CD14-positive monocyte (primary cell): Measurements from ENCODE around the gene CRYBG3. TPM values are rescaled to one million over a fixed set of nuclear protein-coding genes. Genes with fewer than 3 reads are reported as not detected.

ENCODE experiments used
- DNase-seq, 3 donors: peaks; one replicate each; pipeline ENCODE4 v3.0.0-alpha.2; 2011 to 2022
- H2AFZ ChIP-seq: 2 replicates; pipeline ENCODE4 v1.6.0; 2012; ENCODE audit warnings: mild to moderate bottlenecking, low read depth, low read length, inconsistent platforms; ENCODE audit not compliant: insufficient read depth, poor library complexity, severe bottlenecking
- H3K27ac ChIP-seq, 2 donors: 1 replicate in 1 of 2; 2 replicates in 1 of 2; pipeline ENCODE4 v1.5.1; 2012 to 2013; ENCODE audit warnings: low read length in 2 of 2, control low read depth in 1 of 2, inconsistent platforms in 1 of 2, low read depth in 1 of 2, mild to moderate bottlenecking in 1 of 2
- H3K27me3 ChIP-seq, 2 donors: one replicate each; pipeline versions ENCODE4 v1.6.0 to v1.6.1; 2011 to 2013; ENCODE audit warnings: low read length in 2 of 2; ENCODE audit not compliant: control insufficient read depth in 2 of 2, insufficient read depth in 2 of 2
- H3K36me3 ChIP-seq, 2 donors: replicated peaks in 1 of 2; 1 replicate in 1 of 2; 2 replicates in 1 of 2; pipeline versions ENCODE4 v1.5.1 to v1.6.1; 2012 to 2013; ENCODE audit warnings: low read length in 2 of 2, control low read depth in 1 of 2, inconsistent platforms in 1 of 2, mild to moderate bottlenecking in 1 of 2; ENCODE audit not compliant: insufficient read depth in 2 of 2, control insufficient read depth in 1 of 2
- H3K4me1 ChIP-seq, 2 donors: 1 replicate in 1 of 2; 2 replicates in 1 of 2; pipeline versions ENCODE4 v1.5.1 to v1.6.1; 2012 to 2013; ENCODE audit warnings: low read length in 2 of 2, control low read depth in 1 of 2, inconsistent platforms in 1 of 2, mild to moderate bottlenecking in 1 of 2, moderate library complexity in 1 of 2; ENCODE audit not compliant: insufficient read depth in 2 of 2, control insufficient read depth in 1 of 2
- H3K4me2 ChIP-seq: replicated peaks from 2 replicates; pipeline ENCODE3; 2012; ENCODE audit warnings: low read length, moderate library complexity, mild to moderate bottlenecking; ENCODE audit not compliant: poor library complexity, severe bottlenecking; ENCODE audit errors: extremely low read depth
- H3K4me3 ChIP-seq, 3 experiments: fragments of 200-600 bp in 1 of 3; sonication (generic) in 1 of 3; replicated peaks in 1 of 3; 1 replicate in 2 of 3; 2 replicates in 1 of 3; pipeline ENCODE4 v1.5.1; 2011 to 2013; ENCODE audit warnings: low read length in 3 of 3, mild to moderate bottlenecking in 3 of 3, control low read depth in 2 of 3, low read depth in 2 of 3, inconsistent platforms in 1 of 3, moderate library complexity in 1 of 3
- H3K79me2 ChIP-seq: 2 replicates; pipeline ENCODE4 v1.6.0; 2012; ENCODE audit warnings: mild to moderate bottlenecking, control low read depth, inconsistent platforms, low read length, moderate library complexity; ENCODE audit not compliant: insufficient read depth
- H3K9ac ChIP-seq: 2 replicates; pipeline ENCODE4 v1.6.0; 2017; ENCODE audit warnings: low read length, mild to moderate bottlenecking; ENCODE audit not compliant: insufficient read depth, poor library complexity, severe bottlenecking
- H3K9me3 ChIP-seq, 2 donors: replicated peaks in 1 of 2; 1 replicate in 1 of 2; 2 replicates in 1 of 2; pipeline versions ENCODE4 v1.5.1 to v1.6.1; 2012 to 2013; ENCODE audit warnings: low read length in 2 of 2, control low read depth in 1 of 2; ENCODE audit not compliant: control insufficient read depth in 1 of 2, insufficient read depth in 1 of 2
- H4K20me1 ChIP-seq: 2 replicates; pipeline ENCODE4 v1.6.0; 2012; ENCODE audit warnings: mild to moderate bottlenecking, low read length, control low read depth, moderate library complexity; ENCODE audit not compliant: insufficient read depth
- H3K27ac Mint-ChIP-seq, 7 donors: one replicate each; pipeline ENCODE4 v1.8.0; 2020; ENCODE audit warnings: mild to moderate bottlenecking in 7 of 7, mixed read lengths in 7 of 7, moderate library complexity in 6 of 7, inconsistent platforms in 2 of 7
- H3K27me3 Mint-ChIP-seq, 3 donors: one replicate each; pipeline ENCODE4 v1.8.0; 2021 to 2022; ENCODE audit warnings: low read depth in 3 of 3, mild to moderate bottlenecking in 3 of 3, mixed read lengths in 3 of 3, moderate library complexity in 3 of 3, inconsistent platforms in 1 of 3
- H3K36me3 Mint-ChIP-seq, 2 donors: one replicate each; pipeline ENCODE4 v1.8.0; 2020; ENCODE audit warnings: mixed read lengths in 2 of 2, inconsistent platforms in 1 of 2, mild to moderate bottlenecking in 1 of 2
- H3K4me1 Mint-ChIP-seq: one replicate; pipeline ENCODE4 v1.8.0; 2020; ENCODE audit warnings: mild to moderate bottlenecking, mixed read lengths
- H3K4me3 Mint-ChIP-seq, 2 donors: one replicate each; pipeline ENCODE4 v1.8.0; 2020; ENCODE audit warnings: mild to moderate bottlenecking in 2 of 2, mixed read lengths in 2 of 2, moderate library complexity in 1 of 2
- H3K9me3 Mint-ChIP-seq, 7 donors: one replicate each; pipeline ENCODE4 v1.8.0; 2020 to 2022; ENCODE audit warnings: mixed read lengths in 7 of 7, mild to moderate bottlenecking in 6 of 7, moderate library complexity in 6 of 7, inconsistent platforms in 2 of 7
- CTCF ChIP-seq: fragments of 200-600 bp; IDR thresholded peaks from one replicate; pipeline ENCODE4 v1.8.0; 2022; ENCODE audit warnings: antibody characterized with exemption, mild to moderate bottlenecking
- WGBS: methylation state at CpG from one replicate; pipeline ENCODE4 v1.1.5; 2013; ENCODE audit warnings: missing lambda C conversion rate; ENCODE audit not compliant: insufficient coverage; 5-methylcytosine and 5-hydroxymethylcytosine counted together
- intact Hi-C, 2 donors: fragments of 100-400 bp; cut with micrococcal nuclease; formaldehyde crosslinking; loops; one replicate each; pipeline versions ENCODE4 v1.15.0 to v1.15.1; 2023
- polyA plus RNA-seq, 3 donors: library from polyadenylated mRNA; depleted of rRNA in 1 of 3; unstranded in 2 of 3; stranded (reverse) in 1 of 3; fragments of 300-500 nt in 2 of 3; fragments of >200 nt in 1 of 3; fragmentation: Illumina TruSeq in 2 of 3; gene quantifications; 1 replicate in 2 of 3; 2 replicates in 1 of 3; pipeline ENCODE4 v1.2.3, GENCODE V29; 2012 to 2021

CRYBG3 gene
- polyA plus RNA-seq, 3 donors, result 2.3 to 6.8 (median 5.3) TPM

- Histone ChIP-seq H3K4me1 (peaks cover 33 to 34% of the 10 kb centered on the region in 2 donors), H3K27me3 (no peaks in the 10 kb centered on the region), H3K9me3 (no peaks in the 10 kb centered on the region), H3K27ac (no peak overlapping the region), H3K79me2 (peaks cover 22% of the 10 kb centered on the region), H2AFZ (peak overlapping the region; percentile 74), H3K4me3 (peak overlapping the region in 1 of 3 experiments; percentile 75), H3K4me2 (peak overlapping the region; percentile 78), H3K36me3 (no peaks in the 10 kb centered on the region), H3K9ac (no peak overlapping the region), H4K20me1 (peaks cover 5% of the 10 kb centered on the region)
- Mint-ChIP-seq H3K27me3 (peaks cover 0 to 3% (median 0%) of the 10 kb centered on the region in 3 donors), H3K4me1 (peaks cover 47% of the 10 kb centered on the region), H3K36me3 (peaks cover 0 to 2% of the 10 kb centered on the region in 2 donors), H3K4me3 (peak overlapping the region; percentile 21 to 58), H3K9me3 (peaks cover 0 to 2% (median 0%) of the 10 kb centered on the region in 7 donors), H3K27ac (peak overlapping the region in 2 of 7 donors; percentile 68 to 74)
- TF ChIP-seq CTCF, result no peak
- intact Hi-C loops, result no loop called here
- DNase-seq, result no peak
- WGBS, result 93% methylated on average over 6 of the region's 9 CpGs
These were observed 151.2 kb downstream of the CRYBG3 start for GRCh38 chr3:97972976-97973375.

- Histone ChIP-seq H4K20me1 (no peaks in the 10 kb centered on the region), H3K79me2 (peaks cover 6% of the 10 kb centered on the region), H3K4me3 (no peak overlapping the region), H3K36me3 (no peaks in the 10 kb centered on the region), H2AFZ (no peak overlapping the region), H3K27me3 (no peaks in the 10 kb centered on the region), H3K4me2 (no peak overlapping the region), H3K4me1 (peaks cover 33 to 34% of the 10 kb centered on the region in 2 donors), H3K9me3 (no peaks in the 10 kb centered on the region), H3K27ac (no peak overlapping the region), H3K9ac (no peak overlapping the region)
- H3K27me3 Mint-ChIP-seq, result peaks cover 0 to 3% (median 0%) of the 10 kb centered on the region in 3 donors
- H3K4me3 Mint-ChIP-seq, result no peak overlapping the region
- no peak for DNase-seq
- H3K27ac Mint-ChIP-seq, result peak overlapping the region in 2 of 7 donors; percentile 5 to 74
- no peak for TF ChIP-seq CTCF
- H3K9me3 Mint-ChIP-seq, result peaks cover 0 to 2% (median 0%) of the 10 kb centered on the region in 7 donors
- peaks cover 42% of the 10 kb centered on the region for H3K4me1 Mint-ChIP-seq
- WGBS, result 0% methylated on average over 2 of the region's 3 CpGs
- no peaks in the 10 kb centered on the region for H3K36me3 Mint-ChIP-seq
- intact Hi-C loops, result no loop called here
These were observed 153.2 kb downstream of the CRYBG3 start for GRCh38 chr3:97974996-97975395.
